Tibial nerve (tissue), 4 donors: ENCODE results near the gene NINL. TPM values are rescaled to one million over a fixed set of nuclear protein-coding genes. Genes with fewer than 3 reads are reported as not detected.
"Not testable (repeated sequence)": the region's sequence is repeated elsewhere in the genome, so short reads cannot be mapped to it uniquely, and the experiment has no call there.

Experiments
- DNase-seq, 2 donors: peaks; one replicate each; pipeline ENCODE4 v3.0.0-alpha.2; 2019; ENCODE audit warnings: low spot score in 2 of 2
- H3K27ac ChIP-seq, 4 donors: fragments of 200-600 bp; sonication (generic) in 3 of 4; one replicate each; pipeline ENCODE4 v1.5.1; 2017 to 2019; ENCODE audit warnings: mild to moderate bottlenecking in 1 of 4
- H3K27me3 ChIP-seq, 2 donors: fragments of 200-600 bp; sonication (generic) in 1 of 2; one replicate each; pipeline versions ENCODE4 v1.5.1 to v1.6.0; 2017 to 2019
- H3K36me3 ChIP-seq, 3 donors: fragments of 200-600 bp; sonication (generic); one replicate each; pipeline ENCODE4 v1.5.1; 2018 to 2019
- H3K4me1 ChIP-seq, 4 donors: fragments of 200-600 bp; sonication (generic) in 3 of 4; one replicate each; pipeline ENCODE4 v1.5.1; 2017 to 2019
- H3K4me3 ChIP-seq, 4 donors: fragments of 200-600 bp; sonication (generic) in 3 of 4; one replicate each; pipeline ENCODE4 v1.5.1; 2017 to 2019; ENCODE audit warnings: mild to moderate bottlenecking in 1 of 4, moderate library complexity in 1 of 4
- H3K9me3 ChIP-seq, 4 donors: fragments of 200-600 bp; sonication (generic) in 3 of 4; one replicate each; pipeline ENCODE4 v1.5.1; 2017 to 2019
- CTCF ChIP-seq, 5 experiments: fragments of 200-600 bp in 3 of 5; fragments of 450-650 bp in 2 of 5; sonication (generic) in 3 of 5; IDR thresholded peaks; one replicate each; pipeline ENCODE4 v1.5.1; 2016 to 2019; ENCODE audit warnings: antibody characterized with exemption in 5 of 5, mild to moderate bottlenecking in 3 of 5, moderate library complexity in 2 of 5
- EP300 ChIP-seq, 2 donors: sonication (generic); formaldehyde crosslinking; IDR thresholded peaks; one replicate each; pipeline ENCODE4 v1.6.1; 2017; ENCODE audit warnings: antibody characterized with exemption in 2 of 2, mild to moderate bottlenecking in 1 of 2
- POLR2A ChIP-seq, 2 donors: fragments of 450-650 bp; IDR thresholded peaks; one replicate each; pipeline ENCODE4 v1.6.1; 2017; ENCODE audit warnings: antibody characterized with exemption in 2 of 2, mild to moderate bottlenecking in 2 of 2, moderate library complexity in 2 of 2
- WGBS, 2 donors: methylation state at CpG; one replicate each; pipeline ENCODE4 v1.1.5; 2018; 5-methylcytosine and 5-hydroxymethylcytosine counted together
- total RNA-seq, 4 donors: library from RNA; depleted of rRNA; stranded (reverse); fragments of >200 nt; gene quantifications; one replicate each; pipeline ENCODE4 v1.1.0, GENCODE V29; 2016

The NINL gene
- total RNA-seq, 4 donors from 2014 or later = 8.0 to 14.1 (median 10.5) TPM

- Histone ChIP-seq H3K4me1 (no peaks in the 10 kb centered on the region), H3K36me3 (peaks cover 0 to 73% (median 0%) of the 10 kb centered on the region in 3 donors), H3K9me3 (no peaks in the 10 kb centered on the region), H3K27ac (no peak overlapping the region), H3K4me3 (no peak overlapping the region), H3K27me3 (no peaks in the 10 kb centered on the region)
- TF ChIP-seq POLR2A (IDR thresholded peaks at IDR 0.05) (no peak), EP300 (IDR thresholded peaks at IDR 0.05) (no peak), CTCF (IDR thresholded peaks at IDR 0.05) (no peak)
- 89 to 93% methylated on average over 23 to 25 of the region's 28 CpGs for WGBS, 2 donors
- DNase-seq = no peak
Observed at GRCh38 chr20:25477014-25477882, 108.1 kb downstream of the NINL start.

GRCh38 chr20:25476106-25477013, 109.0 kb downstream of the NINL start:
- 94 to 95% methylated on average over 44 to 46 of the region's 52 CpGs for WGBS, 2 donors
- TF ChIP-seq EP300 (IDR thresholded peaks at IDR 0.05) (no peak), CTCF (IDR thresholded peaks at IDR 0.05) (no peak), POLR2A (IDR thresholded peaks at IDR 0.05) (no peak)
- Histone ChIP-seq H3K4me1 (no peaks in the 10 kb centered on the region), H3K9me3 (no peaks in the 10 kb centered on the region), H3K27ac (no peak overlapping the region), H3K36me3 (peaks cover 0 to 68% (median 0%) of the 10 kb centered on the region in 3 donors), H3K4me3 (no peak overlapping the region), H3K27me3 (no peaks in the 10 kb centered on the region)
- DNase-seq = no peak

GRCh38 chr20:25473297-25473696, 112.0 kb downstream of the NINL start:
- H3K27me3 ChIP-seq, H3K9me3 ChIP-seq, DNase-seq, H3K4me3 ChIP-seq, H3K27ac ChIP-seq, H3K4me1 ChIP-seq: not testable (repeated sequence)
- WGBS, 2 donors = 89 to 92% methylated on average over 2 of the region's 2 CpGs
- H3K36me3 ChIP-seq = peaks cover 0 to 63% (median 0%) of the 10 kb centered on the region in 3 donors

GRCh38 chr20:25471020-25471419, 114.3 kb downstream of the NINL start:
- WGBS, 2 donors = 96 to 97% methylated on average over 7 of the region's 7 CpGs
- no peak for TF ChIP-seq POLR2A (IDR thresholded peaks at IDR 0.05)
- no peak for TF ChIP-seq EP300 (IDR thresholded peaks at IDR 0.05)
- no peak for TF ChIP-seq CTCF (IDR thresholded peaks at IDR 0.05)
- no peak overlapping the region for H3K4me3 ChIP-seq
- no peak for DNase-seq
- no peaks in the 10 kb centered on the region for H3K9me3 ChIP-seq
- no peaks in the 10 kb centered on the region for H3K4me1 ChIP-seq
- no peaks in the 10 kb centered on the region for H3K27me3 ChIP-seq
- H3K36me3 ChIP-seq = peaks cover 0 to 61% (median 0%) of the 10 kb centered on the region in 3 donors
- H3K27ac ChIP-seq = no peak overlapping the region

- Histone ChIP-seq H3K27me3 (no peaks in the 10 kb centered on the region), H3K36me3 (peaks cover 0 to 61% (median 0%) of the 10 kb centered on the region in 3 donors), H3K4me3 (no peak overlapping the region), H3K27ac (no peak overlapping the region), H3K9me3 (no peaks in the 10 kb centered on the region), H3K4me1 (no peaks in the 10 kb centered on the region)
- no peak for TF ChIP-seq CTCF (IDR thresholded peaks at IDR 0.05)
- no peak for TF ChIP-seq POLR2A (IDR thresholded peaks at IDR 0.05)
- no peak for TF ChIP-seq EP300 (IDR thresholded peaks at IDR 0.05)
- no peak for DNase-seq
- 74 to 80% methylated on average over 13 of the region's 13 CpGs for WGBS, 2 donors
Observed at GRCh38 chr20:25470045-25470444, 115.3 kb downstream of the NINL start.
